ENCODE measurements around the gene ARHGEF3.
"Not testable (repeated sequence)": the region's sequence is repeated elsewhere in the genome, so short reads cannot be mapped to it uniquely, and the experiment has no call there.

Gene ARHGEF3

GRCh38 chr3:56737006-56737405 lies 64.7 kb downstream of the ARHGEF3 start:
- no peaks in the 10 kb centered on the region for H3K27me3 ChIP-seq (ENCODE audit: control insufficient read depth, insufficient read depth, low read length)
- H3K4me1 ChIP-seq (ENCODE audit: control insufficient read depth, insufficient read depth, low read length): no peaks in the 10 kb centered on the region
- no peaks in the 10 kb centered on the region for H3K9me3 ChIP-seq (ENCODE audit: control insufficient read depth, insufficient read depth, low read length)
- no peak overlapping the region for H3K9ac ChIP-seq (ENCODE audit: low read depth, low read length)
- no peaks in the 10 kb centered on the region for H3K36me3 ChIP-seq (ENCODE audit: control insufficient read depth, insufficient read depth, low read length)
- no peak overlapping the region for H3K4me3 ChIP-seq (ENCODE audit: low read depth, low read length)

- no peaks in the 10 kb centered on the region for H3K27me3 ChIP-seq (ENCODE audit: control insufficient read depth, insufficient read depth, low read length)
- no peak overlapping the region for H3K4me3 ChIP-seq (ENCODE audit: low read depth, low read length)
- H3K9me3 ChIP-seq (ENCODE audit: control insufficient read depth, insufficient read depth, low read length): no peaks in the 10 kb centered on the region
- H3K4me1 ChIP-seq (ENCODE audit: control insufficient read depth, insufficient read depth, low read length): no peaks in the 10 kb centered on the region
- H3K9ac ChIP-seq (ENCODE audit: low read depth, low read length): no peak overlapping the region
- no peaks in the 10 kb centered on the region for H3K36me3 ChIP-seq (ENCODE audit: control insufficient read depth, insufficient read depth, low read length)
Measured at GRCh38 chr3:56732109-56732508, 69.6 kb downstream of the ARHGEF3 start.

- no peaks in the 10 kb centered on the region for H3K4me1 ChIP-seq (ENCODE audit: control insufficient read depth, insufficient read depth, low read length)
- no peaks in the 10 kb centered on the region for H3K9me3 ChIP-seq (ENCODE audit: control insufficient read depth, insufficient read depth, low read length)
- H3K27me3 ChIP-seq (ENCODE audit: control insufficient read depth, insufficient read depth, low read length): no peaks in the 10 kb centered on the region
- H3K4me3 ChIP-seq (ENCODE audit: low read depth, low read length): no peak overlapping the region
- no peak overlapping the region for H3K9ac ChIP-seq (ENCODE audit: low read depth, low read length)
- no peaks in the 10 kb centered on the region for H3K36me3 ChIP-seq (ENCODE audit: control insufficient read depth, insufficient read depth, low read length)
Measured at GRCh38 chr3:56725175-56725574, 76.6 kb downstream of the ARHGEF3 start.

- Histone ChIP-seq H3K9ac (ENCODE audit: low read depth, low read length) (no peak overlapping the region), H3K4me3 (ENCODE audit: low read depth, low read length) (no peak overlapping the region)
Measured at GRCh38 chr3:56724676-56725075, 77.1 kb downstream of the ARHGEF3 start.

GRCh38 chr3:56720849-56721248 lies 80.9 kb downstream of the ARHGEF3 start:
- Histone ChIP-seq H3K27me3 (ENCODE audit: control insufficient read depth, insufficient read depth, low read length) (no peaks in the 10 kb centered on the region), H3K36me3 (ENCODE audit: control insufficient read depth, insufficient read depth, low read length) (no peaks in the 10 kb centered on the region), H3K9ac (ENCODE audit: low read depth, low read length) (no peak overlapping the region), H3K4me1 (ENCODE audit: control insufficient read depth, insufficient read depth, low read length) (no peaks in the 10 kb centered on the region), H3K4me3 (ENCODE audit: low read depth, low read length) (no peak overlapping the region), H3K9me3 (ENCODE audit: control insufficient read depth, insufficient read depth, low read length) (no peaks in the 10 kb centered on the region)

More at GRCh38 chr3:56724676-56725075, 77.1 kb downstream of the ARHGEF3 start:
- no peaks in the 10 kb centered on the region for H3K4me1 ChIP-seq (ENCODE audit: control insufficient read depth, insufficient read depth, low read length)
- H3K9me3 ChIP-seq (ENCODE audit: control insufficient read depth, insufficient read depth, low read length): no peaks in the 10 kb centered on the region
- H3K36me3 ChIP-seq (ENCODE audit: control insufficient read depth, insufficient read depth, low read length): no peaks in the 10 kb centered on the region
- no peaks in the 10 kb centered on the region for H3K27me3 ChIP-seq (ENCODE audit: control insufficient read depth, insufficient read depth, low read length)

GRCh38 chr3:56718809-56719208 lies 82.9 kb downstream of the ARHGEF3 start:
- not testable (repeated sequence) for H3K4me1 ChIP-seq (ENCODE audit: control insufficient read depth, insufficient read depth, low read length); H3K27me3 ChIP-seq (ENCODE audit: control insufficient read depth, insufficient read depth, low read length); H3K9me3 ChIP-seq (ENCODE audit: control insufficient read depth, insufficient read depth, low read length); H3K4me3 ChIP-seq (ENCODE audit: low read depth, low read length); H3K36me3 ChIP-seq (ENCODE audit: control insufficient read depth, insufficient read depth, low read length); H3K9ac ChIP-seq (ENCODE audit: low read depth, low read length)

GRCh38 chr3:56711344-56711743 lies 90.4 kb downstream of the ARHGEF3 start:
- H3K4me1 ChIP-seq (ENCODE audit: control insufficient read depth, insufficient read depth, low read length): no peaks in the 10 kb centered on the region

GRCh38 chr3:56707412-56707811 lies 94.3 kb downstream of the ARHGEF3 start:
- not testable (repeated sequence) for H3K4me3 ChIP-seq (ENCODE audit: low read depth, low read length); H3K9ac ChIP-seq (ENCODE audit: low read depth, low read length); H3K36me3 ChIP-seq (ENCODE audit: control insufficient read depth, insufficient read depth, low read length); H3K4me1 ChIP-seq (ENCODE audit: control insufficient read depth, insufficient read depth, low read length); H3K27me3 ChIP-seq (ENCODE audit: control insufficient read depth, insufficient read depth, low read length); H3K9me3 ChIP-seq (ENCODE audit: control insufficient read depth, insufficient read depth, low read length)

More at GRCh38 chr3:56711344-56711743, 90.4 kb downstream of the ARHGEF3 start:
- no peak overlapping the region for H3K9ac ChIP-seq (ENCODE audit: low read depth, low read length)
- no peak overlapping the region for H3K4me3 ChIP-seq (ENCODE audit: low read depth, low read length)
- H3K36me3 ChIP-seq (ENCODE audit: control insufficient read depth, insufficient read depth, low read length): no peaks in the 10 kb centered on the region
- H3K27me3 ChIP-seq (ENCODE audit: control insufficient read depth, insufficient read depth, low read length): no peaks in the 10 kb centered on the region
- H3K9me3 ChIP-seq (ENCODE audit: control insufficient read depth, insufficient read depth, low read length): no peaks in the 10 kb centered on the region

- no peak overlapping the region for H3K9ac ChIP-seq (ENCODE audit: low read depth, low read length)
- no peaks in the 10 kb centered on the region for H3K9me3 ChIP-seq (ENCODE audit: control insufficient read depth, insufficient read depth, low read length)
- no peaks in the 10 kb centered on the region for H3K36me3 ChIP-seq (ENCODE audit: control insufficient read depth, insufficient read depth, low read length)
- no peak overlapping the region for H3K4me3 ChIP-seq (ENCODE audit: low read depth, low read length)
- no peaks in the 10 kb centered on the region for H3K4me1 ChIP-seq (ENCODE audit: control insufficient read depth, insufficient read depth, low read length)
- H3K27me3 ChIP-seq (ENCODE audit: control insufficient read depth, insufficient read depth, low read length): no peaks in the 10 kb centered on the region
Measured at GRCh38 chr3:56706629-56707028, 95.1 kb downstream of the ARHGEF3 start.

GRCh38 chr3:56704706-56705105 lies 97.0 kb downstream of the ARHGEF3 start:
- H3K9ac ChIP-seq (ENCODE audit: low read depth, low read length): no peak overlapping the region
- no peaks in the 10 kb centered on the region for H3K4me1 ChIP-seq (ENCODE audit: control insufficient read depth, insufficient read depth, low read length)
- H3K36me3 ChIP-seq (ENCODE audit: control insufficient read depth, insufficient read depth, low read length): no peaks in the 10 kb centered on the region

GRCh38 chr3:56702490-56703315 lies 99.0 kb downstream of the ARHGEF3 start:
- Histone ChIP-seq H3K9me3 (ENCODE audit: control insufficient read depth, insufficient read depth, low read length) (no peaks in the 10 kb centered on the region), H3K36me3 (ENCODE audit: control insufficient read depth, insufficient read depth, low read length) (no peaks in the 10 kb centered on the region), H3K4me3 (ENCODE audit: low read depth, low read length) (no peak overlapping the region), H3K27me3 (ENCODE audit: control insufficient read depth, insufficient read depth, low read length) (no peaks in the 10 kb centered on the region), H3K4me1 (ENCODE audit: control insufficient read depth, insufficient read depth, low read length) (no peaks in the 10 kb centered on the region), H3K9ac (ENCODE audit: low read depth, low read length) (no peak overlapping the region)

More at GRCh38 chr3:56704706-56705105, 97.0 kb downstream of the ARHGEF3 start:
- no peak overlapping the region for H3K4me3 ChIP-seq (ENCODE audit: low read depth, low read length)
- H3K9me3 ChIP-seq (ENCODE audit: control insufficient read depth, insufficient read depth, low read length): no peaks in the 10 kb centered on the region
- no peaks in the 10 kb centered on the region for H3K27me3 ChIP-seq (ENCODE audit: control insufficient read depth, insufficient read depth, low read length)

- H3K4me1 ChIP-seq (ENCODE audit: control insufficient read depth, insufficient read depth, low read length): no peaks in the 10 kb centered on the region
- H3K36me3 ChIP-seq (ENCODE audit: control insufficient read depth, insufficient read depth, low read length): no peaks in the 10 kb centered on the region
- H3K9ac ChIP-seq (ENCODE audit: low read depth, low read length): no peak overlapping the region
- no peak overlapping the region for H3K4me3 ChIP-seq (ENCODE audit: low read depth, low read length)
- H3K9me3 ChIP-seq (ENCODE audit: control insufficient read depth, insufficient read depth, low read length): no peaks in the 10 kb centered on the region
- no peaks in the 10 kb centered on the region for H3K27me3 ChIP-seq (ENCODE audit: control insufficient read depth, insufficient read depth, low read length)
Measured at GRCh38 chr3:56700151-56700550, 101.6 kb downstream of the ARHGEF3 start.
